K562 (cell line): ENCODE data around the gene ICAM1. TPM values are rescaled to one million over a fixed set of nuclear protein-coding genes. Genes with fewer than 3 reads are reported as not detected.
A peak's percentile ranks its signal among the peaks of the same experiment; 100 is the strongest.

Experiments
- BRF1 ChIP-seq: IDR thresholded peaks from 3 replicates; pipeline ENCODE4 v1.6.1; 2011; ENCODE audit warnings: borderline replicate concordance, mild to moderate bottlenecking; ENCODE audit not compliant: insufficient read length; ENCODE audit errors: extremely low read depth
- BRF2 ChIP-seq: IDR thresholded peaks from 3 replicates; pipeline ENCODE4 v1.6.1; 2011; ENCODE audit warnings: borderline replicate concordance, mild to moderate bottlenecking; ENCODE audit not compliant: insufficient read length, insufficient read depth
- ELF2 ChIP-seq: fragments of 250-450 bp; sonication (Bioruptor Pico); IDR thresholded peaks from 2 replicates; pipeline ENCODE4 v1.5.0; 2021; ENCODE audit warnings: mild to moderate bottlenecking
- JUNB ChIP-seq: fragments of 450-650 bp; formaldehyde crosslinking; conservative IDR thresholded peaks from 2 replicates; pipeline ENCODE4 v1.4.0; 2020; ENCODE audit warnings: mild to moderate bottlenecking
- KDM4B ChIP-seq, 2 experiments: fragments of 450-650 bp in 1 of 2; sonication (generic) in 1 of 2; IDR thresholded peaks; 2 replicates each; pipeline ENCODE4 v1.6.1; 2016 to 2017; ENCODE audit warnings: borderline replicate concordance in 2 of 2, antibody characterized with exemption in 1 of 2, low read depth in 1 of 2, mild to moderate bottlenecking in 1 of 2
- MAFG ChIP-seq: fragments of 450-650 bp; conservative IDR thresholded peaks from 2 replicates; pipeline ENCODE4 v1.6.1; 2016; ENCODE audit warnings: missing genetic modification characterization, missing compliant biosample characterization
- MYBL2 ChIP-seq, 2 experiments: fragments of 450-650 bp in 1 of 2; sonication (generic) in 1 of 2; formaldehyde crosslinking in 1 of 2; IDR thresholded peaks; 2 replicates each; pipeline versions ENCODE4 v1.6.1 to v1.8.1; 2017 to 2022; ENCODE audit warnings: borderline replicate concordance in 1 of 2, inconsistent platforms in 1 of 2, low read depth in 1 of 2, mild to moderate bottlenecking in 1 of 2, missing genetic modification reagents in 1 of 2, moderate library complexity in 1 of 2
- PHF8 ChIP-seq: fragments of 200-600 bp; sonication (generic); IDR thresholded peaks from 2 replicates; pipeline ENCODE4 v1.6.1; 2012; ENCODE audit warnings: mixed run types, mild to moderate bottlenecking, inconsistent platforms, low read length, moderate library complexity, borderline replicate concordance
- POLR2B ChIP-seq: fragments of 450-650 bp; IDR thresholded peaks from 2 replicates; pipeline ENCODE4 v1.6.1; 2018; ENCODE audit warnings: low read depth; ENCODE audit not compliant: partially characterized antibody
- PRMT5 ChIP-seq: sonication (generic); formaldehyde crosslinking; IDR thresholded peaks from 2 replicates; pipeline ENCODE4 v1.5.0; 2020; ENCODE audit warnings: missing genetic modification reagents
- RFX1 ChIP-seq: fragments of 450-650 bp; IDR thresholded peaks from 2 replicates; pipeline ENCODE4 v1.6.1; 2016; ENCODE audit warnings: mild to moderate bottlenecking, moderate library complexity
- SRF ChIP-seq, 2 experiments: fragments of 250-450, 450-650 bp in 1 of 2; sonication (Bioruptor Pico) in 1 of 2; sonication (generic) in 1 of 2; formaldehyde crosslinking; IDR thresholded peaks; 2 replicates each; pipeline versions ENCODE4 v1.5.0 to v1.5.1; 2020 to 2022; ENCODE audit warnings: mild to moderate bottlenecking in 1 of 2, missing genetic modification reagents in 1 of 2
- ZNF134 ChIP-seq: fragments of 250-450 bp; sonication (Bioruptor Pico); conservative IDR thresholded peaks from 2 replicates; pipeline ENCODE4 v1.4.0; 2020
- ZNF445 ChIP-seq: fragments of 250-450 bp; sonication (Bioruptor Pico); IDR thresholded peaks from 2 replicates; pipeline ENCODE4 v1.4.0; 2020; ENCODE audit warnings: low read depth, mild to moderate bottlenecking, moderate library complexity
- polyA plus RNA-seq, 8 experiments: library from polyadenylated mRNA; depleted of rRNA in 4 of 8; stranded (reverse) in 5 of 8; unstranded in 3 of 8; fragments of >200 nt; fragmentation: Nextera tagmentation in 2 of 8; fragmentation: Illumina TruSeq in 1 of 8; extraction: Ambion mirVana in 2 of 8; extraction: Trizol in 1 of 8; gene quantifications; 2 replicates each; pipeline versions ENCODE4 v1.2.1 to v1.2.3, GENCODE V29; 2011 to 2014; ENCODE audit warnings: inconsistent platforms in 1 of 8, missing spikeins in 1 of 8
- total RNA-seq, 7 experiments: library from RNA; depleted of rRNA in 6 of 7; stranded (reverse); fragments of >200 nt in 6 of 7; fragmentation: Illumina TruSeq in 2 of 7; extraction: Trizol in 2 of 7; gene quantifications; 2 replicates each; pipeline versions ENCODE4 v1.2.1 to v1.2.3, GENCODE V29; 2011 to 2021; ENCODE audit warnings: low replicate concordance in 1 of 7
- TF ChIP-seq, protein P1 (sequence below): fragments of 450-650 bp; IDR thresholded peaks from 2 replicates; pipeline ENCODE4 v1.7.0; 2016; ENCODE audit warnings: borderline replicate concordance
- TF ChIP-seq, protein P2 (sequence below): sonication (generic); formaldehyde crosslinking; IDR thresholded peaks from 2 replicates; pipeline ENCODE4 v1.8.0; 2022; ENCODE audit warnings: missing genetic modification reagents, mild to moderate bottlenecking, borderline replicate concordance
- TF ChIP-seq, protein P3 (sequence below): sonication (generic); formaldehyde crosslinking; IDR thresholded peaks from 2 replicates; pipeline ENCODE4 v1.8.0; 2022; ENCODE audit warnings: mild to moderate bottlenecking, missing genetic modification reagents
- TF ChIP-seq, protein P4 (sequence below): fragments of 250-450 bp; sonication (Bioruptor Pico); IDR thresholded peaks from 2 replicates; pipeline ENCODE4 v1.4.0; 2020; ENCODE audit warnings: mild to moderate bottlenecking

Gene ICAM1
- total and polyA plus RNA-seq, 9 of the 15 experiments (the other 6 are each of a cell fraction or from before 2014, with no cell fraction given): 2.3 to 24.4 (median 13.4) TPM

DNA sequence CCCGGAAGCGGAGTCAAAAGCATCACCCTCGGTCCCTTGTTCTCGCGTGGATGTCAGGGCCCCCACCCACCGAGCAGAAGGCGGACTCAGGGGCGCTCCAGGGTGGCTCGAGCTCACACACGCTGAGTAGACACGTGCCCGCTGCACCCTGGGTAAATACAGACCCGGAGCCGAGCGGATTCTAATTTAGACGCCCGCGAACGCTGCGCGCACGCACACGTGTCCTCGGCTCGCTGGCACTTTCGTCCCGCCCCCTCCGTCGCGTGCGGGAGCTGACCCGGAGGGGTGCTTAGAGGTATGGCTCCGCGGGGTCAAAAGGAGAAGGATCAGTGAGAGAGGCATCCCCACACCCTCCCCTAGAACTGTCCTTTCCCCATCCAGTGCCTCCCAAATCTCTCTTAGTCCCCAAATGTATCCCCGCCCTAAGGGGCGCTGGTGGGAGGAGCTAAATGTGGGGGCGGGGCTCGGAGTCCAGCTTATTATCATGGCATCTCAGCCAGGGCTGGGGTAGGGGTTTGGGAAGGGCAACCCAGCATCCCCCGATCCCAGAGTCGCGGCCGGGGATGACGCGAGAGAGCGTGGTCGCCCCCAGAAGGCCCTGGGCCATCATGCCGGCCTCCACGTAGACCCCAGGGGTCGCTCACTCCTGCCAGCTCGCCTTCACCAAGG lies 18.4 kb downstream of the ICAM1 start (continued):
- TF ChIP-seq, protein P1, sequence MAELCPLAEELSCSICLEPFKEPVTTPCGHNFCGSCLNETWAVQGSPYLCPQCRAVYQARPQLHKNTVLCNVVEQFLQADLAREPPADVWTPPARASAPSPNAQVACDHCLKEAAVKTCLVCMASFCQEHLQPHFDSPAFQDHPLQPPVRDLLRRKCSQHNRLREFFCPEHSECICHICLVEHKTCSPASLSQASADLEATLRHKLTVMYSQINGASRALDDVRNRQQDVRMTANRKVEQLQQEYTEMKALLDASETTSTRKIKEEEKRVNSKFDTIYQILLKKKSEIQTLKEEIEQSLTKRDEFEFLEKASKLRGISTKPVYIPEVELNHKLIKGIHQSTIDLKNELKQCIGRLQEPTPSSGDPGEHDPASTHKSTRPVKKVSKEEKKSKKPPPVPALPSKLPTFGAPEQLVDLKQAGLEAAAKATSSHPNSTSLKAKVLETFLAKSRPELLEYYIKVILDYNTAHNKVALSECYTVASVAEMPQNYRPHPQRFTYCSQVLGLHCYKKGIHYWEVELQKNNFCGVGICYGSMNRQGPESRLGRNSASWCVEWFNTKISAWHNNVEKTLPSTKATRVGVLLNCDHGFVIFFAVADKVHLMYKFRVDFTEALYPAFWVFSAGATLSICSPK: no peak
- TF ChIP-seq PHF8 (no peak; the same call in 1 of the 2 replicates), RFX1 (no peak), POLR2B (no peak), MYBL2 (IDR thresholded peaks at IDR 0.05; ENCODE audit: low read depth) (no peak), MYBL2 (CRISPR knock-in tag; IDR thresholded peaks at IDR 0.05; ENCODE audit: borderline replicate concordance) (no peak), SRF (CRISPR knock-in tag; IDR thresholded peaks at IDR 0.05) (no peak), PRMT5 (no peak), MAFG (tag) (no peak), KDM4B (IDR thresholded peaks at IDR 0.05; ENCODE audit: borderline replicate concordance in 2 of 2, low read depth in 1 of 2) (no peak), ZNF134 (CRISPR knock-in tag) (no peak), BRF1 (no peak), BRF2 (no peak), ZNF445 (CRISPR knock-in tag) (no peak), JUNB (no peak), ELF2 (CRISPR knock-in tag) (peak; percentile 71; the same call in 1 of the 2 replicates)
- TF ChIP-seq, protein P2, sequence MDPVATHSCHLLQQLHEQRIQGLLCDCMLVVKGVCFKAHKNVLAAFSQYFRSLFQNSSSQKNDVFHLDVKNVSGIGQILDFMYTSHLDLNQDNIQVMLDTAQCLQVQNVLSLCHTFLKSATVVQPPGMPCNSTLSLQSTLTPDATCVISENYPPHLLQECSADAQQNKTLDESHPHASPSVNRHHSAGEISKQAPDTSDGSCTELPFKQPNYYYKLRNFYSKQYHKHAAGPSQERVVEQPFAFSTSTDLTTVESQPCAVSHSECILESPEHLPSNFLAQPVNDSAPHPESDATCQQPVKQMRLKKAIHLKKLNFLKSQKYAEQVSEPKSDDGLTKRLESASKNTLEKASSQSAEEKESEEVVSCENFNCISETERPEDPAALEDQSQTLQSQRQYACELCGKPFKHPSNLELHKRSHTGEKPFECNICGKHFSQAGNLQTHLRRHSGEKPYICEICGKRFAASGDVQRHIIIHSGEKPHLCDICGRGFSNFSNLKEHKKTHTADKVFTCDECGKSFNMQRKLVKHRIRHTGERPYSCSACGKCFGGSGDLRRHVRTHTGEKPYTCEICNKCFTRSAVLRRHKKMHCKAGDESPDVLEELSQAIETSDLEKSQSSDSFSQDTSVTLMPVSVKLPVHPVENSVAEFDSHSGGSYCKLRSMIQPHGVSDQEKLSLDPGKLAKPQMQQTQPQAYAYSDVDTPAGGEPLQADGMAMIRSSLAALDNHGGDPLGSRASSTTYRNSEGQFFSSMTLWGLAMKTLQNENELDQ (CRISPR knock-in tag): no peak
- TF ChIP-seq, protein P3, sequence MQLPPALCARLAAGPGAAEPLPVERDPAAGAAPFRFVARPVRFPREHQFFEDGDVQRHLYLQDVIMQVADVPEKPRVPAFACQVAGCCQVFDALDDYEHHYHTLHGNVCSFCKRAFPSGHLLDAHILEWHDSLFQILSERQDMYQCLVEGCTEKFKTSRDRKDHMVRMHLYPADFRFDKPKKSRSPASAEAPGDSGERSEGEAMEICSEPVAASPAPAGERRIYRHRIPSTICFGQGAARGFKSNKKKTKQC: peak; percentile 64; the same call in 1 of the 2 replicates
- TF ChIP-seq, protein P4, sequence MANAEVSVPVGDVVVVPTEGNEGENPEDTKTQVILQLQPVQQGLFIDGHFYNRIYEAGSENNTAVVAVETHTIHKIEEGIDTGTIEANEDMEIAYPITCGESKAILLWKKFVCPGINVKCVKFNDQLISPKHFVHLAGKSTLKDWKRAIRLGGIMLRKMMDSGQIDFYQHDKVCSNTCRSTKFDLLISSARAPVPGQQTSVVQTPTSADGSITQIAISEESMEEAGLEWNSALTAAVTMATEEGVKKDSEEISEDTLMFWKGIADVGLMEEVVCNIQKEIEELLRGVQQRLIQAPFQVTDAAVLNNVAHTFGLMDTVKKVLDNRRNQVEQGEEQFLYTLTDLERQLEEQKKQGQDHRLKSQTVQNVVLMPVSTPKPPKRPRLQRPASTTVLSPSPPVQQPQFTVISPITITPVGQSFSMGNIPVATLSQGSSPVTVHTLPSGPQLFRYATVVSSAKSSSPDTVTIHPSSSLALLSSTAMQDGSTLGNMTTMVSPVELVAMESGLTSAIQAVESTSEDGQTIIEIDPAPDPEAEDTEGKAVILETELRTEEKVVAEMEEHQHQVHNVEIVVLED (CRISPR knock-in tag): peak; percentile 37; the same call in 1 of the 2 replicates
